Measurements from ENCODE around the gene THBD. TPM values are rescaled to one million over a fixed set of nuclear protein-coding genes. Genes with fewer than 3 reads are reported as not detected.

THBD gene
- total and polyA plus RNA-seq, 9 of the 15 experiments (the other 6 are each of a cell fraction or from before 2014, with no cell fraction given), result 0.07 to 0.49 (median 0.33) TPM

DNA sequence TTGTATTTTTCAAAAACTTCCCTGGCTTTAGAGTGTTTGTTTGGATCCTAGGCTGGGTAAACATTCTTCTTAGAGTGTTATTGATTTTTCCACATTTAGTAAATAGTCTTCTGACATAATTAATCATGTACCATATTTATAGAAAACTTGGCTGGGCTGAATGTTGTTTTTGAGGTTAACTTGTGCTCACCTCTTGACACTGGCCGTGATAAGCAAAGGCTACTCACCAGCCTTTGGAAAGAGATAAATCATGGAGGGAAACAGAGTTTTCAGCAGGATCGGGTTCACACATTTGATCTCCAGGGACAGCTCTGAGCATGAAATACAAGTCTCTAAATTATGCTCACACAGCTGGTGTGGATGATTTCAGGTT, 42.9 kb upstream of the THBD start (continued):
- TF ChIP-seq NBN (IDR thresholded peaks at IDR 0.05; ENCODE audit: low read depth) (0 out of 2 replicates have a peak, but pooled peaks have one; percentile 26), LEF1 (IDR thresholded peaks at IDR 0.05) (0 out of 2 replicates have a peak, but pooled peaks have one; percentile 43), E2F6 (IDR thresholded peaks at IDR 0.05; ENCODE audit: borderline replicate concordance in 1 of 2, extremely low read depth in 1 of 2, insufficient read depth in 1 of 2, insufficient read length in 1 of 2, low read depth in 1 of 2, low read length in 1 of 2, poor library complexity in 1 of 2, severe bottlenecking in 1 of 2) (peak; percentile 10 to 50), JUND (IDR thresholded peaks at IDR 0.05; ENCODE audit: borderline replicate concordance, low read depth, low read length) (peak; percentile 55; the same call in 1 of the 2 replicates), JUND (tag; IDR thresholded peaks at IDR 0.05; ENCODE audit: borderline replicate concordance, low read depth, low read length) (peak; percentile 47; the same call in 2 of the 3 replicates), ELK1 (CRISPR knock-in tag; IDR thresholded peaks at IDR 0.05) (no peak), ZFPM2 (CRISPR knock-in tag; IDR thresholded peaks at IDR 0.05) (no peak), ARID1B (IDR thresholded peaks at IDR 0.05) (peak; percentile 77), ZNF311 (CRISPR knock-in tag; IDR thresholded peaks at IDR 0.05) (no peak), CHD2 (IDR thresholded peaks at IDR 0.05; ENCODE audit: low read depth, low read length) (no peak), SOX6 (IDR thresholded peaks at IDR 0.05) (0 out of 2 replicates have a peak, but pooled peaks have one; percentile 32), STAT5A (IDR thresholded peaks at IDR 0.05; ENCODE audit: borderline replicate concordance, low read length) (peak; percentile 34), SUPT5H (IDR thresholded peaks at IDR 0.05) (no peak)
